CD14-positive monocyte (primary cell): ENCODE measurements around the gene MEIOSIN. TPM values are rescaled to one million over a fixed set of nuclear protein-coding genes. Genes with fewer than 3 reads are reported as not detected.

Experiments used
- DNase-seq, 3 donors: peaks; one replicate each; pipeline ENCODE4 v3.0.0-alpha.2; 2011 to 2022
- H2AFZ ChIP-seq: 2 replicates; pipeline ENCODE4 v1.6.0; 2012; ENCODE audit warnings: mild to moderate bottlenecking, low read depth, low read length, inconsistent platforms; ENCODE audit not compliant: insufficient read depth, poor library complexity, severe bottlenecking
- H3K27ac ChIP-seq, 2 donors: 1 replicate in 1 of 2; 2 replicates in 1 of 2; pipeline ENCODE4 v1.5.1; 2012 to 2013; ENCODE audit warnings: low read length in 2 of 2, control low read depth in 1 of 2, inconsistent platforms in 1 of 2, low read depth in 1 of 2, mild to moderate bottlenecking in 1 of 2
- H3K27me3 ChIP-seq, 2 donors: one replicate each; pipeline versions ENCODE4 v1.6.0 to v1.6.1; 2011 to 2013; ENCODE audit warnings: low read length in 2 of 2; ENCODE audit not compliant: control insufficient read depth in 2 of 2, insufficient read depth in 2 of 2
- H3K36me3 ChIP-seq, 2 donors: replicated peaks in 1 of 2; 1 replicate in 1 of 2; 2 replicates in 1 of 2; pipeline versions ENCODE4 v1.5.1 to v1.6.1; 2012 to 2013; ENCODE audit warnings: low read length in 2 of 2, control low read depth in 1 of 2, inconsistent platforms in 1 of 2, mild to moderate bottlenecking in 1 of 2; ENCODE audit not compliant: insufficient read depth in 2 of 2, control insufficient read depth in 1 of 2
- H3K4me1 ChIP-seq, 2 donors: 1 replicate in 1 of 2; 2 replicates in 1 of 2; pipeline versions ENCODE4 v1.5.1 to v1.6.1; 2012 to 2013; ENCODE audit warnings: low read length in 2 of 2, control low read depth in 1 of 2, inconsistent platforms in 1 of 2, mild to moderate bottlenecking in 1 of 2, moderate library complexity in 1 of 2; ENCODE audit not compliant: insufficient read depth in 2 of 2, control insufficient read depth in 1 of 2
- H3K4me2 ChIP-seq: replicated peaks from 2 replicates; pipeline ENCODE3; 2012; ENCODE audit warnings: low read length, moderate library complexity, mild to moderate bottlenecking; ENCODE audit not compliant: poor library complexity, severe bottlenecking; ENCODE audit errors: extremely low read depth
- H3K4me3 ChIP-seq, 3 experiments: fragments of 200-600 bp in 1 of 3; sonication (generic) in 1 of 3; replicated peaks in 1 of 3; 1 replicate in 2 of 3; 2 replicates in 1 of 3; pipeline ENCODE4 v1.5.1; 2011 to 2013; ENCODE audit warnings: low read length in 3 of 3, mild to moderate bottlenecking in 3 of 3, control low read depth in 2 of 3, low read depth in 2 of 3, inconsistent platforms in 1 of 3, moderate library complexity in 1 of 3
- H3K79me2 ChIP-seq: 2 replicates; pipeline ENCODE4 v1.6.0; 2012; ENCODE audit warnings: mild to moderate bottlenecking, control low read depth, inconsistent platforms, low read length, moderate library complexity; ENCODE audit not compliant: insufficient read depth
- H3K9ac ChIP-seq: 2 replicates; pipeline ENCODE4 v1.6.0; 2017; ENCODE audit warnings: low read length, mild to moderate bottlenecking; ENCODE audit not compliant: insufficient read depth, poor library complexity, severe bottlenecking
- H3K9me3 ChIP-seq, 2 donors: replicated peaks in 1 of 2; 1 replicate in 1 of 2; 2 replicates in 1 of 2; pipeline versions ENCODE4 v1.5.1 to v1.6.1; 2012 to 2013; ENCODE audit warnings: low read length in 2 of 2, control low read depth in 1 of 2; ENCODE audit not compliant: control insufficient read depth in 1 of 2, insufficient read depth in 1 of 2
- H4K20me1 ChIP-seq: 2 replicates; pipeline ENCODE4 v1.6.0; 2012; ENCODE audit warnings: mild to moderate bottlenecking, low read length, control low read depth, moderate library complexity; ENCODE audit not compliant: insufficient read depth
- H3K27ac Mint-ChIP-seq, 7 donors: one replicate each; pipeline ENCODE4 v1.8.0; 2020; ENCODE audit warnings: mild to moderate bottlenecking in 7 of 7, mixed read lengths in 7 of 7, moderate library complexity in 6 of 7, inconsistent platforms in 2 of 7
- H3K27me3 Mint-ChIP-seq, 3 donors: one replicate each; pipeline ENCODE4 v1.8.0; 2021 to 2022; ENCODE audit warnings: low read depth in 3 of 3, mild to moderate bottlenecking in 3 of 3, mixed read lengths in 3 of 3, moderate library complexity in 3 of 3, inconsistent platforms in 1 of 3
- H3K36me3 Mint-ChIP-seq, 2 donors: one replicate each; pipeline ENCODE4 v1.8.0; 2020; ENCODE audit warnings: mixed read lengths in 2 of 2, inconsistent platforms in 1 of 2, mild to moderate bottlenecking in 1 of 2
- H3K4me1 Mint-ChIP-seq: one replicate; pipeline ENCODE4 v1.8.0; 2020; ENCODE audit warnings: mild to moderate bottlenecking, mixed read lengths
- H3K4me3 Mint-ChIP-seq, 2 donors: one replicate each; pipeline ENCODE4 v1.8.0; 2020; ENCODE audit warnings: mild to moderate bottlenecking in 2 of 2, mixed read lengths in 2 of 2, moderate library complexity in 1 of 2
- H3K9me3 Mint-ChIP-seq, 7 donors: one replicate each; pipeline ENCODE4 v1.8.0; 2020 to 2022; ENCODE audit warnings: mixed read lengths in 7 of 7, mild to moderate bottlenecking in 6 of 7, moderate library complexity in 6 of 7, inconsistent platforms in 2 of 7
- CTCF ChIP-seq: fragments of 200-600 bp; IDR thresholded peaks from one replicate; pipeline ENCODE4 v1.8.0; 2022; ENCODE audit warnings: antibody characterized with exemption, mild to moderate bottlenecking
- WGBS: methylation state at CpG from one replicate; pipeline ENCODE4 v1.1.5; 2013; ENCODE audit warnings: missing lambda C conversion rate; ENCODE audit not compliant: insufficient coverage; 5-methylcytosine and 5-hydroxymethylcytosine counted together
- intact Hi-C, 2 donors: fragments of 100-400 bp; cut with micrococcal nuclease; formaldehyde crosslinking; loops; one replicate each; pipeline versions ENCODE4 v1.15.0 to v1.15.1; 2023
- polyA plus RNA-seq, 3 donors: library from polyadenylated mRNA; depleted of rRNA in 1 of 3; unstranded in 2 of 3; stranded (reverse) in 1 of 3; fragments of 300-500 nt in 2 of 3; fragments of >200 nt in 1 of 3; fragmentation: Illumina TruSeq in 2 of 3; gene quantifications; 1 replicate in 2 of 3; 2 replicates in 1 of 3; pipeline ENCODE4 v1.2.3, GENCODE V29; 2012 to 2021

Gene MEIOSIN
- polyA plus RNA-seq, 3 donors = not detected

- Mint-ChIP-seq H3K27ac (no peak overlapping the region), H3K27me3 (peaks cover 31 to 47% (median 37%) of the 10 kb centered on the region in 3 donors), H3K9me3 (peaks cover 0 to 8% (median 0%) of the 10 kb centered on the region in 7 donors), H3K36me3 (no peaks in the 10 kb centered on the region), H3K4me1 (no peaks in the 10 kb centered on the region), H3K4me3 (no peak overlapping the region)
- Histone ChIP-seq H3K9me3 (no peaks in the 10 kb centered on the region), H3K36me3 (no peaks in the 10 kb centered on the region), H2AFZ (no peak overlapping the region), H4K20me1 (no peaks in the 10 kb centered on the region), H3K9ac (no peak overlapping the region), H3K4me1 (no peaks in the 10 kb centered on the region), H3K4me2 (no peak overlapping the region), H3K27ac (no peak overlapping the region), H3K79me2 (no peaks in the 10 kb centered on the region), H3K4me3 (no peak overlapping the region), H3K27me3 (peaks cover 0 to 7% of the 10 kb centered on the region in 2 donors)
- no peak for TF ChIP-seq CTCF
- no peak for DNase-seq
- intact Hi-C loops = no loop called here
- 98% methylated on average over 8 of the region's 8 CpGs for WGBS
Observed at GRCh38 chr19:45754323-45754722, 21.1 kb downstream of the MEIOSIN start.

GRCh38 chr19:45757695-45758094, 24.5 kb downstream of the MEIOSIN start:
- Histone ChIP-seq H2AFZ (no peak overlapping the region), H4K20me1 (no peaks in the 10 kb centered on the region), H3K9ac (no peak overlapping the region), H3K27me3 (peaks cover 0 to 11% of the 10 kb centered on the region in 2 donors), H3K9me3 (no peaks in the 10 kb centered on the region), H3K79me2 (no peaks in the 10 kb centered on the region), H3K27ac (no peak overlapping the region), H3K36me3 (no peaks in the 10 kb centered on the region), H3K4me3 (no peak overlapping the region), H3K4me2 (no peak overlapping the region), H3K4me1 (no peaks in the 10 kb centered on the region)
- DNase-seq = no peak
- peaks cover 43 to 57% (median 44%) of the 10 kb centered on the region in 3 donors for H3K27me3 Mint-ChIP-seq
- 88% methylated on average over 7 of the region's 9 CpGs for WGBS
- intact Hi-C loops = no loop called here
- H3K4me3 Mint-ChIP-seq = no peak overlapping the region
- H3K36me3 Mint-ChIP-seq = no peaks in the 10 kb centered on the region
- no peak for TF ChIP-seq CTCF
- no peaks in the 10 kb centered on the region for H3K4me1 Mint-ChIP-seq
- no peak overlapping the region for H3K27ac Mint-ChIP-seq
- peaks cover 0 to 6% (median 0%) of the 10 kb centered on the region in 7 donors for H3K9me3 Mint-ChIP-seq
